Skeletal muscle tissue (tissue), 4 donors: ENCODE measurements around the gene AQP6. TPM values are rescaled to one million over a fixed set of nuclear protein-coding genes. Genes with fewer than 3 reads are reported as not detected.
A peak's percentile ranks its signal among the peaks of the same experiment; 100 is the strongest.

Experiments
- H3K27ac ChIP-seq: one replicate; pipeline ENCODE4 v1.7.0; 2013; ENCODE audit warnings: mild to moderate bottlenecking, low read depth, low read length, inconsistent platforms
- H3K27me3 ChIP-seq, 3 donors: one replicate each; pipeline ENCODE4 v1.7.0; 2013; ENCODE audit warnings: low read length in 3 of 3; ENCODE audit not compliant: control insufficient read depth in 3 of 3, insufficient read depth in 3 of 3
- H3K36me3 ChIP-seq, 3 donors: one replicate each; pipeline ENCODE4 v1.7.0; 2013; ENCODE audit warnings: low read length in 3 of 3; ENCODE audit not compliant: control insufficient read depth in 3 of 3, insufficient read depth in 3 of 3
- H3K4me1 ChIP-seq, 3 donors: one replicate each; pipeline ENCODE4 v1.7.0; 2013; ENCODE audit warnings: low read length in 3 of 3, mild to moderate bottlenecking in 3 of 3; ENCODE audit not compliant: control insufficient read depth in 3 of 3, insufficient read depth in 3 of 3
- H3K4me3 ChIP-seq, 3 donors: one replicate each; pipeline ENCODE4 v1.7.0; 2013; ENCODE audit warnings: low read length in 3 of 3
- H3K9ac ChIP-seq, 3 donors: one replicate each; pipeline ENCODE4 v1.7.0; 2013; ENCODE audit warnings: low read length in 3 of 3, mild to moderate bottlenecking in 3 of 3, moderate library complexity in 2 of 3, low read depth in 1 of 3
- H3K9me3 ChIP-seq, 3 donors: one replicate each; pipeline ENCODE4 v1.7.0; 2013; ENCODE audit warnings: low read length in 3 of 3; ENCODE audit not compliant: control insufficient read depth in 3 of 3
- total RNA-seq: library from RNA; depleted of rRNA; stranded (reverse); fragments of >200 nt; gene quantifications from one replicate; pipeline ENCODE4 v1.2.3, GENCODE V29; 2014
- donor health status: Osteomylitis.

The AQP6 gene
- total RNA-seq, 1 donor from 2014 or later, result 0.52 TPM

GRCh38 chr12:49942921-49943624, 29.7 kb upstream of the AQP6 start:
- no peaks in the 10 kb centered on the region for H3K36me3 ChIP-seq
- no peak overlapping the region for H3K27ac ChIP-seq
- no peaks in the 10 kb centered on the region for H3K27me3 ChIP-seq
- H3K4me1 ChIP-seq, result peaks cover 3 to 5% (median 4%) of the 10 kb centered on the region in 3 donors
- H3K4me3 ChIP-seq, result no peak overlapping the region
- no peaks in the 10 kb centered on the region for H3K9me3 ChIP-seq
- H3K9ac ChIP-seq, result no peak overlapping the region

GRCh38 chr12:49943625-49943960, 29.2 kb upstream of the AQP6 start:
- Histone ChIP-seq H3K27ac (no peak overlapping the region), H3K4me1 (peaks cover 3 to 5% (median 4%) of the 10 kb centered on the region in 3 donors), H3K36me3 (no peaks in the 10 kb centered on the region), H3K9me3 (no peaks in the 10 kb centered on the region), H3K9ac (no peak overlapping the region), H3K27me3 (no peaks in the 10 kb centered on the region), H3K4me3 (no peak overlapping the region)

GRCh38 chr12:49944046-49944445, 28.7 kb upstream of the AQP6 start:
- H3K4me3 ChIP-seq, result no peak overlapping the region

GRCh38 chr12:49944718-49945117, 28.0 kb upstream of the AQP6 start:
- no peak overlapping the region for H3K9ac ChIP-seq
- H3K27ac ChIP-seq, result no peak overlapping the region
- H3K9me3 ChIP-seq, result no peaks in the 10 kb centered on the region
- H3K4me3 ChIP-seq, result no peak overlapping the region
- H3K27me3 ChIP-seq, result peaks cover 0 to 4% (median 0%) of the 10 kb centered on the region in 3 donors
- H3K36me3 ChIP-seq, result no peaks in the 10 kb centered on the region
- peaks cover 3 to 5% (median 4%) of the 10 kb centered on the region in 3 donors for H3K4me1 ChIP-seq

More at GRCh38 chr12:49944046-49944445, 28.7 kb upstream of the AQP6 start:
- H3K9ac ChIP-seq, result no peak overlapping the region
- H3K4me1 ChIP-seq, result peaks cover 3 to 5% (median 4%) of the 10 kb centered on the region in 3 donors
- H3K27me3 ChIP-seq, result no peaks in the 10 kb centered on the region
- H3K9me3 ChIP-seq, result no peaks in the 10 kb centered on the region
- no peaks in the 10 kb centered on the region for H3K36me3 ChIP-seq
- no peak overlapping the region for H3K27ac ChIP-seq

- no peaks in the 10 kb centered on the region for H3K36me3 ChIP-seq
- peak overlapping the region in 2 of 3 donors; percentile 30 to 73 for H3K9ac ChIP-seq
- H3K27ac ChIP-seq, result no peak overlapping the region
- H3K9me3 ChIP-seq, result no peaks in the 10 kb centered on the region
- peak overlapping the region; percentile 19 to 65 (median 51) for H3K4me3 ChIP-seq
- peaks cover 0 to 4% (median 0%) of the 10 kb centered on the region in 3 donors for H3K27me3 ChIP-seq
- peaks cover 3 to 5% (median 4%) of the 10 kb centered on the region in 3 donors for H3K4me1 ChIP-seq
These were observed 27.2 kb upstream of the AQP6 start for GRCh38 chr12:49945394-49946080.

GRCh38 chr12:49946086-49946485, 26.7 kb upstream of the AQP6 start:
- Histone ChIP-seq H3K27ac (no peak overlapping the region), H3K9ac (no peak overlapping the region), H3K36me3 (no peaks in the 10 kb centered on the region), H3K4me3 (no peak overlapping the region), H3K9me3 (no peaks in the 10 kb centered on the region), H3K27me3 (peaks cover 0 to 4% (median 0%) of the 10 kb centered on the region in 3 donors), H3K4me1 (peaks cover 3 to 5% (median 4%) of the 10 kb centered on the region in 3 donors)

- Histone ChIP-seq H3K4me1 (peaks cover 3 to 5% (median 4%) of the 10 kb centered on the region in 3 donors), H3K9me3 (no peaks in the 10 kb centered on the region), H3K27me3 (peaks cover 0 to 4% (median 0%) of the 10 kb centered on the region in 3 donors), H3K27ac (no peak overlapping the region), H3K9ac (no peak overlapping the region), H3K36me3 (no peaks in the 10 kb centered on the region), H3K4me3 (no peak overlapping the region)
These were observed 26.2 kb upstream of the AQP6 start for GRCh38 chr12:49946497-49946896.

- Histone ChIP-seq H3K9ac (no peak overlapping the region), H3K36me3 (no peaks in the 10 kb centered on the region), H3K4me1 (peaks cover 3 to 5% (median 4%) of the 10 kb centered on the region in 3 donors), H3K27ac (no peak overlapping the region), H3K4me3 (no peak overlapping the region), H3K27me3 (peaks cover 0 to 6% (median 4%) of the 10 kb centered on the region in 3 donors), H3K9me3 (no peaks in the 10 kb centered on the region)
These were observed 25.0 kb upstream of the AQP6 start for GRCh38 chr12:49947593-49948226.

GRCh38 chr12:49948866-49949845, 23.6 kb upstream of the AQP6 start:
- Histone ChIP-seq H3K36me3 (no peaks in the 10 kb centered on the region), H3K4me3 (no peak overlapping the region), H3K27ac (no peak overlapping the region), H3K27me3 (peaks cover 0 to 15% (median 9%) of the 10 kb centered on the region in 3 donors), H3K9ac (no peak overlapping the region), H3K4me1 (peaks cover 3 to 5% (median 4%) of the 10 kb centered on the region in 3 donors), H3K9me3 (no peaks in the 10 kb centered on the region)
